SU-DHL-6 (cell line): ENCODE measurements around the gene INO80C.

Experiments
- CTCF ChIP-seq: fragments of 200-600 bp; sonication (generic); IDR thresholded peaks from one replicate; pipeline ENCODE4 v1.5.1; 2017; ENCODE audit warnings: antibody characterized with exemption, mild to moderate bottlenecking, low read length, moderate library complexity; ENCODE audit not compliant: insufficient read depth, poor library complexity, severe bottlenecking
- EZH2phosphoT487 ChIP-seq: fragments of 200-600 bp; sonication (generic), shearing (Covaris generic); conservative IDR thresholded peaks from 2 replicates; pipeline ENCODE4 v1.6.1; 2018; ENCODE audit warnings: mild to moderate bottlenecking, antibody characterized with exemption, low read length, moderate library complexity, mixed read lengths

DNA sequence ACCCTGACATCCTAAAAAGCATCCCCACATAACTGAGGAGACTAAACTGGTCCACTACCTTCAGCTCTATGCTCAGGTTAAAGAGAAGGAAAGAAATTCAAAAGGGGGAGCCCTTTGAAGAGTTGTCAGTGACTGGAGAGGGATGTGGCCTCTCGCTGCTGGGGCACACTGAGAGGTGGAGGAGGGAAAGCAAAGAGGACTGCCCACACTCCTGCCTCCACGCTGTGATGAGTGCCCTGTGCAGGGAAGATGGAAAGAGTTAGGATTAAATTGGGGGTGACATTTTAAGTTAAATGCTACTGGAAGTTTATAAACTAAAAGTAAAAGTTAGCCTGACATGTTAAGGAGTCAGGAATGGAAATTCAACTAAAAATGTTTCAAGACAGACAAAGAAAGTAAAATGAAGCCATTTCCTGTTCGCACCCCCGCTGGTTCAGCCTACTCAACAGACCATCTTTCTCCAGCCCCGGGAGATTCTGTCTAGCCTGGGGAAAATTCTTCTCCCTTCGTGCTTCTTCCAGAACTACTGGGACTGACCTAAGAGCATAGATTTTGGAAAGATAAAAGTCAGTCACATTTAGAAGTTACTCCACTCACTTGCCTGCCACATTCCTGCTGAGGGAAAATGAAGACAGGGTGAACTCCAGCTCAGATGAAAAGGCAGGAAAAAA, 17.8 kb upstream of the INO80C start:
- TF ChIP-seq CTCF: no peak
- no peak for TF ChIP-seq EZH2phosphoT487
